MM.1S (cell line): Measurements from ENCODE around the gene MRPS9.
A peak's percentile ranks its signal among the peaks of the same experiment; 100 is the strongest.

Experiments used
- DNase-seq: peaks from one replicate; pipeline ENCODE4 v3.0.0-alpha.2; 2015
- H2AFZ ChIP-seq: fragments of 300-600 bp; sonication (generic); 2 replicates; pipeline ENCODE4 v1.6.0; 2016; ENCODE audit warnings: antibody characterized with exemption, low read length
- H3F3A ChIP-seq: fragments of 300-600 bp; sonication (generic); 2 replicates; pipeline ENCODE4 v1.6.1; 2016; ENCODE audit warnings: mild to moderate bottlenecking, antibody characterized with exemption, low read length, moderate library complexity, mixed read lengths; ENCODE audit not compliant: insufficient read depth
- H3K27ac ChIP-seq: fragments of 300-600 bp; sonication (generic); 2 replicates; pipeline ENCODE4 v1.5.1; 2016; ENCODE audit warnings: mild to moderate bottlenecking, low read length
- H3K27me3 ChIP-seq: fragments of 300-600 bp; sonication (generic); replicated peaks from 2 replicates; pipeline ENCODE4 v1.6.0; 2016; ENCODE audit warnings: low read length; ENCODE audit not compliant: insufficient read depth
- H3K36me3 ChIP-seq: fragments of 300-600 bp; sonication (generic); replicated peaks from 2 replicates; pipeline ENCODE4 v1.6.1; 2016; ENCODE audit warnings: mild to moderate bottlenecking, low read length, mixed read lengths; ENCODE audit not compliant: insufficient read depth
- H3K4me1 ChIP-seq: fragments of 300-600 bp; sonication (generic); 2 replicates; pipeline ENCODE4 v1.6.1; 2016; ENCODE audit warnings: low read length, mixed read lengths
- H3K4me2 ChIP-seq: fragments of 300-600 bp; sonication (generic); 2 replicates; pipeline ENCODE4 v1.6.0; 2016; ENCODE audit warnings: low read depth, low read length
- H3K4me3 ChIP-seq: fragments of 300-600 bp; sonication (generic); 2 replicates; pipeline ENCODE4 v1.5.1; 2016; ENCODE audit warnings: low read length, mixed read lengths
- H3K79me2 ChIP-seq: fragments of 300-600 bp; sonication (generic); 2 replicates; pipeline ENCODE4 v1.6.1; 2016; ENCODE audit warnings: mixed run types, low read length, mixed read lengths
- H3K9ac ChIP-seq: fragments of 300-600 bp; sonication (generic); 2 replicates; pipeline ENCODE4 v1.6.1; 2016; ENCODE audit warnings: low read length, mixed read lengths
- H3K9me2 ChIP-seq: fragments of 300-600 bp; sonication (generic); replicated peaks from 2 replicates; pipeline ENCODE4 v1.6.1; 2016; ENCODE audit warnings: mild to moderate bottlenecking, low read length, mixed read lengths; ENCODE audit not compliant: insufficient read depth
- H3K9me3 ChIP-seq: fragments of 300-600 bp; sonication (generic); replicated peaks from 2 replicates; pipeline ENCODE4 v1.6.1; 2016; ENCODE audit warnings: mild to moderate bottlenecking, low read length, mixed read lengths; ENCODE audit not compliant: insufficient read depth
- H4K20me1 ChIP-seq: fragments of 300-600 bp; sonication (generic); 2 replicates; pipeline ENCODE4 v1.6.1; 2016; ENCODE audit warnings: mild to moderate bottlenecking, low read length, moderate library complexity, mixed read lengths; ENCODE audit not compliant: insufficient read depth
- EZH2 ChIP-seq: fragments of 300-600 bp; sonication (generic); optimal IDR thresholded peaks from 2 replicates; pipeline ENCODE3; 2017; ENCODE audit warnings: low read depth, mild to moderate bottlenecking, antibody characterized with exemption, low read length, mixed read lengths
- EZH2phosphoT487 ChIP-seq: fragments of 300-600 bp; sonication (generic); IDR thresholded peaks from 2 replicates; pipeline ENCODE4 v1.6.1; 2018; ENCODE audit warnings: antibody characterized with exemption, low read length
- TF ChIP-seq, protein P1 (sequence below): fragments of 300-600 bp; sonication (generic); IDR thresholded peaks from 2 replicates; pipeline ENCODE4 v1.5.1; 2016; ENCODE audit warnings: antibody characterized with exemption, low read length, mixed read lengths

MRPS9 gene

DNA sequence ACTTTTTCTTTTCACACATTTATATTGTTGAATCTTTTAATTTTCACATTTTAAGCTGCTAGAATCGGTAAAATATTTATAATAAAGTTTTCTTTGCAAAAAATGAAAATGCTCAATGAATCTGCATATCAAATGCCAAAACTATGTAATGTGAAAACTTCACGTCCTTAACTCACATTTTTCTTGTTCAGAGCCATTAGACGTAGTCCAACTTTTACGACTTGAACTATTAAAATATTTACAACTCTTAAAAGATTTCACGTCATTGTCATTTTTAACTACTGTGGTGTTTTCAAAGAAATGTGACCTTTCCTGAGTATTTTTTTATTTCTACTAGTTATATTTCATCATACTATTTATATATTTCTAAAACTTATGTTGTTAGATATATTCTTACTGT lies 54.9 kb downstream of the MRPS9 start:
- H3K9me2 ChIP-seq = no peaks in the 10 kb centered on the region
- no peak overlapping the region for H3K4me2 ChIP-seq
- H3K9me3 ChIP-seq = no peaks in the 10 kb centered on the region
- H3F3A ChIP-seq = no peaks in the 10 kb centered on the region
- H2AFZ ChIP-seq = no peak overlapping the region
- TF ChIP-seq, protein P1, sequence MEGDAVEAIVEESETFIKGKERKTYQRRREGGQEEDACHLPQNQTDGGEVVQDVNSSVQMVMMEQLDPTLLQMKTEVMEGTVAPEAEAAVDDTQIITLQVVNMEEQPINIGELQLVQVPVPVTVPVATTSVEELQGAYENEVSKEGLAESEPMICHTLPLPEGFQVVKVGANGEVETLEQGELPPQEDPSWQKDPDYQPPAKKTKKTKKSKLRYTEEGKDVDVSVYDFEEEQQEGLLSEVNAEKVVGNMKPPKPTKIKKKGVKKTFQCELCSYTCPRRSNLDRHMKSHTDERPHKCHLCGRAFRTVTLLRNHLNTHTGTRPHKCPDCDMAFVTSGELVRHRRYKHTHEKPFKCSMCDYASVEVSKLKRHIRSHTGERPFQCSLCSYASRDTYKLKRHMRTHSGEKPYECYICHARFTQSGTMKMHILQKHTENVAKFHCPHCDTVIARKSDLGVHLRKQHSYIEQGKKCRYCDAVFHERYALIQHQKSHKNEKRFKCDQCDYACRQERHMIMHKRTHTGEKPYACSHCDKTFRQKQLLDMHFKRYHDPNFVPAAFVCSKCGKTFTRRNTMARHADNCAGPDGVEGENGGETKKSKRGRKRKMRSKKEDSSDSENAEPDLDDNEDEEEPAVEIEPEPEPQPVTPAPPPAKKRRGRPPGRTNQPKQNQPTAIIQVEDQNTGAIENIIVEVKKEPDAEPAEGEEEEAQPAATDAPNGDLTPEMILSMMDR = no peak
- TF ChIP-seq EZH2 (no peak), EZH2phosphoT487 (no peak)
- H3K27me3 ChIP-seq = no peaks in the 10 kb centered on the region
- no peaks in the 10 kb centered on the region for H3K36me3 ChIP-seq
- H3K4me3 ChIP-seq = no peak overlapping the region
- no peak for DNase-seq
- H3K27ac ChIP-seq = no peak overlapping the region
- H3K4me1 ChIP-seq = 0 out of 2 replicates have a peak, but pooled peaks cover under 1% of the 10 kb centered on the region
- H3K9ac ChIP-seq = no peak overlapping the region
- no peaks in the 10 kb centered on the region for H4K20me1 ChIP-seq
- no peaks in the 10 kb centered on the region for H3K79me2 ChIP-seq

DNA sequence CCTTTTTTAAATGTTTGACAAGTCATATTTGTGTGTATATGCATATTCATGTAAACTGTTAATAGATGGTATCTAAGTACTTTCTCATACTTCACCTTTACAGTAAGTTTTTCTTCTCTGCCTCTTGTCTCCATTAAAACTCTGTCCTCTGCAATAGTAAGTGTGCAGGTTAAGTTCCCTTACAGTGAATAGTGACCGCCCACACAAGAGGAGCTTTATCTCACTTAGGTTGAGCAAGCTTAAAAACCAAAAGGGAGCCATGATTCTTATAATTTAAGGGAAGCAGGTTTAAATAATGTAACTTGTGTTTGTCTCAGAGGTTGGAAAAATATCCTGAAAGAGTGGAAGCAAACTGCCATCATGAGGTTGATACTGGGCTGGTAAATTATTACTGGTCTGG lies 61.3 kb downstream of the MRPS9 start:
- Histone ChIP-seq H3K27me3 (no peaks in the 10 kb centered on the region), H3K79me2 (no peaks in the 10 kb centered on the region), H3K9me2 (no peaks in the 10 kb centered on the region), H3K4me1 (peaks cover 18% of the 10 kb centered on the region), H4K20me1 (no peaks in the 10 kb centered on the region), H3F3A (peaks cover 8% of the 10 kb centered on the region), H3K9ac (no peak overlapping the region), H3K4me3 (no peak overlapping the region), H3K9me3 (no peaks in the 10 kb centered on the region), H3K4me2 (no peak overlapping the region), H3K36me3 (no peaks in the 10 kb centered on the region), H2AFZ (no peak overlapping the region), H3K27ac (no peak overlapping the region)
- DNase-seq = no peak
- no peak for TF ChIP-seq EZH2
- TF ChIP-seq, protein P1 = no peak
- no peak for TF ChIP-seq EZH2phosphoT487

GRCh38 chr2:105100046-105100840 lies 62.4 kb downstream of the MRPS9 start:
- Histone ChIP-seq H3K27me3 (no peaks in the 10 kb centered on the region), H3F3A (peaks cover 8% of the 10 kb centered on the region), H3K79me2 (no peaks in the 10 kb centered on the region), H3K9me2 (no peaks in the 10 kb centered on the region), H3K9me3 (no peaks in the 10 kb centered on the region), H3K9ac (no peak overlapping the region), H3K4me3 (no peak overlapping the region), H3K4me2 (peak overlapping the region; percentile 14; the same call in 1 of the 2 replicates), H3K36me3 (no peaks in the 10 kb centered on the region), H3K4me1 (peaks cover 18% of the 10 kb centered on the region), H3K27ac (peak overlapping the region; percentile 14; the same call in 1 of the 2 replicates), H2AFZ (no peak overlapping the region), H4K20me1 (no peaks in the 10 kb centered on the region)
- TF ChIP-seq EZH2 (no peak), EZH2phosphoT487 (no peak)
- TF ChIP-seq, protein P1 = no peak
- DNase-seq = peak; percentile 85
